Fibroblast of the aortic adventitia (primary cell): ENCODE data around the gene KRT85. TPM values are rescaled to one million over a fixed set of nuclear protein-coding genes. Genes with fewer than 3 reads are reported as not detected.

Experiments used
- DNase-seq: peaks from one replicate; pipeline ENCODE4 v3.0.0-alpha.2; 2010; ENCODE audit warnings: low read depth
- H3K4me3 ChIP-seq: 2 replicates; pipeline ENCODE4 v1.5.1; 2011; ENCODE audit warnings: low read depth, mild to moderate bottlenecking, control low read depth, low read length, moderate library complexity
- total RNA-seq: library from RNA; depleted of rRNA; stranded (reverse); fragments of >200 nt; gene quantifications from 2 replicates; pipeline ENCODE4 v1.2.3, GENCODE V29; 2012; ENCODE audit warnings: low replicate concordance
- TF ChIP-seq, protein P1 (sequence below): IDR thresholded peaks from 2 replicates; pipeline ENCODE4 v1.5.1; 2011; ENCODE audit warnings: mild to moderate bottlenecking, low read length, control low read depth, inconsistent platforms; ENCODE audit not compliant: insufficient read depth

The KRT85 gene
- total RNA-seq, 1 donor: not detected

DNA sequence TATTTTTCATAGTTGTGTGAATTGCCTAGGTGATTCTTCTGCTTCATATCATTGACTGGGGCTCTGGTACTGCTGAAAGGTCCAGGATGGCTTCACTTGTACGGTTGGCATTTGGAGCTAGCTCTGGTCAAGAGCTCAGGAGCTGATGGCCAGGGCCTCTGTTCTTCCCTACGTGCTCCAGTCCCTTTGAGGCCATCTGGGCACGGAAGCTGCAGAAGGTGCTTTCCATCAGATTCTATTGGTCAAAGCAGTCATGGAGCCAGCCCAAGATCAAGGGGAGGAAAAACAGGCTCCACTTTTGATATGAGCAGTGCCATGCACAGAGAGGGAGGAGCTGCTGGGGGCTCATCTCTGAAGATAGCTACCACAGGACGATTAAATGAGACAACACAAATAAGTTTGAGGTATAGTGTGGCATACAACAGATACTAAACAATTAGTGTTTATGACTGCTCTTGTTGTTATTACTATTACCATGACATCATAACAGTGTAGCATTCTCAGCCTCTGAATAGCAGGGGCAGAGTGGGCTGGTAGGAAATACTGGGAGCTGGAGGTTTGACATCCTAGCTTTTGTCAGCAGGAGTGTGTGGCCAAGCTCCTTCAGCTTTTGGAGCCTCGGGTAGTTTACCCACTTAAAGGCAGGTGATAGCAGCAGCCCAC is 56.5 kb downstream of the KRT85 start:
- no peak for DNase-seq
- TF ChIP-seq, protein P1, sequence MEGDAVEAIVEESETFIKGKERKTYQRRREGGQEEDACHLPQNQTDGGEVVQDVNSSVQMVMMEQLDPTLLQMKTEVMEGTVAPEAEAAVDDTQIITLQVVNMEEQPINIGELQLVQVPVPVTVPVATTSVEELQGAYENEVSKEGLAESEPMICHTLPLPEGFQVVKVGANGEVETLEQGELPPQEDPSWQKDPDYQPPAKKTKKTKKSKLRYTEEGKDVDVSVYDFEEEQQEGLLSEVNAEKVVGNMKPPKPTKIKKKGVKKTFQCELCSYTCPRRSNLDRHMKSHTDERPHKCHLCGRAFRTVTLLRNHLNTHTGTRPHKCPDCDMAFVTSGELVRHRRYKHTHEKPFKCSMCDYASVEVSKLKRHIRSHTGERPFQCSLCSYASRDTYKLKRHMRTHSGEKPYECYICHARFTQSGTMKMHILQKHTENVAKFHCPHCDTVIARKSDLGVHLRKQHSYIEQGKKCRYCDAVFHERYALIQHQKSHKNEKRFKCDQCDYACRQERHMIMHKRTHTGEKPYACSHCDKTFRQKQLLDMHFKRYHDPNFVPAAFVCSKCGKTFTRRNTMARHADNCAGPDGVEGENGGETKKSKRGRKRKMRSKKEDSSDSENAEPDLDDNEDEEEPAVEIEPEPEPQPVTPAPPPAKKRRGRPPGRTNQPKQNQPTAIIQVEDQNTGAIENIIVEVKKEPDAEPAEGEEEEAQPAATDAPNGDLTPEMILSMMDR: no peak
- H3K4me3 ChIP-seq: no peak overlapping the region

Other genes starting within 250 kb of the KRT85 start
- gene KRT80, start 175.5 kb downstream of the KRT85 start, total RNA-seq: 0.25 and 0.36 TPM in 2 replicates
- 1.4 and 20.0 TPM in 2 replicates for gene KRT7, start 134.2 kb downstream of the KRT85 start, total RNA-seq
- not detected in 2 replicates for gene KRT86, start 92.8 kb downstream of the KRT85 start, total RNA-seq
- gene KRT81, start 75.9 kb downstream of the KRT85 start, total RNA-seq: not detected in 2 replicates
- gene KRT83, start 46.1 kb downstream of the KRT85 start, total RNA-seq: not detected in 2 replicates
- not detected in 2 replicates for gene KRT84, start 18.2 kb upstream of the KRT85 start, total RNA-seq
- gene KRT82, start 38.9 kb upstream of the KRT85 start, total RNA-seq: not detected in 2 replicates
- not detected in 2 replicates for gene KRT75, start 66.9 kb upstream of the KRT85 start, total RNA-seq
- gene KRT6B, start 84.7 kb upstream of the KRT85 start, total RNA-seq: not detected in 2 replicates
- not detected in 2 replicates for gene KRT6C, start 106.3 kb upstream of the KRT85 start, total RNA-seq
- not detected in 2 replicates for gene KRT6A, start 125.8 kb upstream of the KRT85 start, total RNA-seq
- gene KRT5, start 152.9 kb upstream of the KRT85 start, total RNA-seq: not detected in 2 replicates
- gene KRT71, start 185.7 kb upstream of the KRT85 start, total RNA-seq: not detected in 2 replicates
- not detected in 2 replicates for gene KRT74, start 206.4 kb upstream of the KRT85 start, total RNA-seq
- gene KRT72, start 234.0 kb upstream of the KRT85 start, total RNA-seq: not detected in 2 replicates